Measurements from ENCODE around the gene RTP5.

The RTP5 gene

DNA sequence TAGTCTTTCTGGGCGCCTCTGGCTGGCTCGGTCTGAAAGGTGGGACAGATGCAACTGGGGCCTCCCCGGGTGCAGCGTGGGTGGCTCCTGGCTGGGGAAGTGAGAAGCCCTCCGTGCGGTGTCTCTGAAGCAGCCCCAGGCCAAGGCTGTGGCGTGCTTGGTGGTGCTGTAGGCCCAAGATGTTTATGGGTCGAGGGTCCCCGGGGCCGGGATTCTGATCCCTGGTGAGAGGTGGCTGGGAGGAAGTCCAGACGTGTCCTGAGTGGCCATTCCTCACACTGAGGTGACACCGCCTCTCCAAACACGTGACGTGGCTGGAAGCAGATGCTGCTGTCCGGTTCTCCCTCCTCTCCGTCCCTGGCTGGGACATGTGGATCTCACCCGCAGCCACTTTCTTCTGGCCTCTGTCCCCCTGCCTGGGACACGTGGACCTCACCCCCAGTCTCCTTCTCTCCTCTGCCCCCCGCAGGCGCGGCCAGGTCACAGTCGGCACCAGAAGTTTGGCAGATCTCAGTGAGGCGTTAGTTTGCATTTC is 12.6 kb downstream of the RTP5 start:
- Mint-ChIP-seq H3K4me1 (peaks cover 46% of the 10 kb centered on the region), H3K4me3 (peak overlapping the region; percentile 92), H3K9me3 (no peaks in the 10 kb centered on the region), H3K27ac (peak overlapping the region; percentile 96), H3K36me3 (peaks cover 57% of the 10 kb centered on the region)
- ATAC-seq (peak; percentile 71), DNase-seq (ENCODE audit: low spot score in 2 of 2) (peak in 1 of 2 donors; percentile 86)

DNA sequence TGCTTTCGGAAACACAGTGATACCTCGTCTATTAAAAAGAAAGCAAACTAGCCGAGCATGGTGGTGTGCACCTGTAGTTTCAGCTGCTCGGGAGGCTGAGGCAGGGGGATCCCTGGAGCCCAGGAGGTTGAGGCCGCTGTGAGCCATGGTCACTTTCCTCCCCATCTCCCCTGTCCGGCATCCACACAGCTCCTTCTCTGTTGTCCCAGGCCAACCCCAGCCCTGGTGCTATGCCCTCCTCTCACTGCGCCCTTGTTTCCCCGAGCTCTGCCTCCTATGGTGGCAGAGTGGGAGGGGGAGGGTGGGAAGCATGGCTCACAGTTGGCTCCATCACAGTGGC is 15.4 kb downstream of the RTP5 start:
- ATAC-seq (no peak), DNase-seq (ENCODE audit: low spot score in 2 of 2) (no peak)
- Mint-ChIP-seq H3K4me3 (no peak overlapping the region), H3K36me3 (peaks cover 58% of the 10 kb centered on the region), H3K4me1 (peaks cover 51% of the 10 kb centered on the region), H3K27ac (no peak overlapping the region), H3K9me3 (no peaks in the 10 kb centered on the region)

DNA sequence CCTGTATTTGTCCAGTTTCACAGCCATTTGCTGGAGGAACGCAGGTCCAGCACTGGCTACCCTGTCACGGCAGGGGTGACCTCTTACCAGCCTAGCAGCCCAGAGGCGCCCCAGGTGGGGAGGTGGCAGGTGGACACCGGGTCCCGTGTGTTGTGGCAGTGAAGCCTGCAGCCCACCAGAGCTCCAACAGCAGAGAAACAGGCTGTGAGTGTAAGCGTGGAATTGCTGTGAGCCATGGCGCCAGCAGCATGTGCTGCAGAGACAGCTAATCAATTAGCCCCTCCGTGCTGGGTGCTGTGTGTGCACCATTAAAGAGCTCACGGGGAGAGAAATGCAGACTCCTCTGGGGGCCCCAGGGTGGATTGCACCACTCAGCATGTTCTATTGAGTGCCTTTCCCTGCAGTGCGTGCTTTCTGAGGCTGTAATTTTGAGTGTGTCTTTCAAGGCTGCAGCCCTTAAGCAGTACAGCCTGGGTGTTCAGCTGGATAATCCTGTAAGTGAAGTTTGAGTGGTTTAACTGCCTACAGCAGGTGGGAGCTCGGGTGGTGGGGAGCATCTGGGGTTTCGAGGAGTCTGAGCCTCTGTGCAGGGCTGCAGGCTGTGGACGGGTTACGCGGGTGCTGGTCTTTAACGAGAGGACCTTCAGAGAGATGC is 15.9 kb downstream of the RTP5 start:
- Mint-ChIP-seq H3K9me3 (no peaks in the 10 kb centered on the region), H3K4me3 (no peak overlapping the region), H3K4me1 (peaks cover 48% of the 10 kb centered on the region), H3K27ac (no peak overlapping the region), H3K36me3 (peaks cover 56% of the 10 kb centered on the region)
- no peak for ATAC-seq
- no peak for DNase-seq (ENCODE audit: low spot score in 2 of 2)

DNA sequence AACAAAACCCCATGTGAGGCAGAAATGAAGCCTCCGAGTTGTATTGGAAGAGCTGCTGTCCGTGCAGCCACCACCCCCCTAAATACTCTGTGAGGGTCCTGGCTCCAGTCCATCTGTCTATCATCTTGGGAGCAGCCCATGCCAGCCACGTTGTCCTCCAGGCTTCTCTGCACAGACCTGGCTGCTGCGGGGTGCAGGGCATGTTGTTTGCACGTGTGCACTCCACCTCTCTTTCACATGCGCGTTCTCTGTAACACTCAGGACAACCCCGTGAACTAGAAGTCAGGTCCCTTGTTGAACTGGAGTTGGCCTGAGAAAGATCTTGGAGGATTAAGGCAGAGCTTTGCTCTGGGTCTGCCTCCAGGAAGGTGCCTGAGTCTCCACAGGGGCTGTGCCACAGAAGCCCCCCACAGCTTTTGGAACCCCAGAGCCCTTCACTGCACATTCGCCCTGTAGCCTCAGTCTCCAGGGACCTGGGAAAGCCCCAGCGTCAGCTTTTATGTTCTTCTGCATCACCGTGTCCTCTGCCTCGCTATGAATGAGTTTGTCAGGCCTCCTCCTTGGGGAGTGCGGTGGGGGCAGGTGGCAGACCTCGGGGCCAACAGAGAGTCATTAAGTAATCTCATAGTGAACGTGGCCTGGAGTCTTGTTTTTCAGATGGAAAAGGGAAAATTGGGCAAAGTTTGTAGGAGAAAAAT is 16.6 kb downstream of the RTP5 start:
- H3K4me1 Mint-ChIP-seq: peaks cover 42% of the 10 kb centered on the region
- DNase-seq (ENCODE audit: low spot score in 2 of 2) (no peak), ATAC-seq (no peak)
- H3K4me3 Mint-ChIP-seq: no peak overlapping the region
- H3K27ac Mint-ChIP-seq: no peak overlapping the region
- no peaks in the 10 kb centered on the region for H3K9me3 Mint-ChIP-seq
- H3K36me3 Mint-ChIP-seq: peaks cover 52% of the 10 kb centered on the region

DNA sequence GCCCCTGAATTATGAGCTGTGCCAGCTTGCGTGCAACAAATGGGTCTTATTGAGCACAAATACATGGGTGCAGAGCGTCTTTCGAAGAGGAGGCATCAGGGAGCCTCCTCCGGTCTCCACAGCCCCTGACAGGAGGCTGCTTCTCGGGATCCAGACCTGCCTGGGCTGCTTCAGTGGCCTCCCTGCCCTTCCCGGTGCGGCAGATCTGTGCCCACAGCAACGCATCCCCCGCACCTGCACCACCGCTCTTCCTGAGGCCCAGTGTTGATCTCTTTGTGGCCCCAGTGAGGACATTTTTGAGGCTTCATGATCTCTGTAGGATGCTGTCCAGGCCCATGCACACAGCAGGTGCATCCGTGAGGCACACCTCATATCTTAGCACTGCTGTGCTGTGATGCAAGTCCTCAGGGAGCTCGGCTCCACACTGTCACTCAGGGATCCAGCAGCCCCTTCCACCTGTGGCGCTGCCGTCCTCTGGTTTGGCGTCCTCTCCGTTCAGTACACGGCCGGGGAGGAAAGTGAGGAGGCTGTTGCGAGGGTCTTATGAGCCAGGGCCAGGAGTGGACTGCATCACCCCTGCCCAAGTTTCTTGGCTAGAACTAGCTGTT is 17.4 kb downstream of the RTP5 start:
- peaks cover 34% of the 10 kb centered on the region for H3K4me1 Mint-ChIP-seq
- H3K27ac Mint-ChIP-seq: no peak overlapping the region

DNA sequence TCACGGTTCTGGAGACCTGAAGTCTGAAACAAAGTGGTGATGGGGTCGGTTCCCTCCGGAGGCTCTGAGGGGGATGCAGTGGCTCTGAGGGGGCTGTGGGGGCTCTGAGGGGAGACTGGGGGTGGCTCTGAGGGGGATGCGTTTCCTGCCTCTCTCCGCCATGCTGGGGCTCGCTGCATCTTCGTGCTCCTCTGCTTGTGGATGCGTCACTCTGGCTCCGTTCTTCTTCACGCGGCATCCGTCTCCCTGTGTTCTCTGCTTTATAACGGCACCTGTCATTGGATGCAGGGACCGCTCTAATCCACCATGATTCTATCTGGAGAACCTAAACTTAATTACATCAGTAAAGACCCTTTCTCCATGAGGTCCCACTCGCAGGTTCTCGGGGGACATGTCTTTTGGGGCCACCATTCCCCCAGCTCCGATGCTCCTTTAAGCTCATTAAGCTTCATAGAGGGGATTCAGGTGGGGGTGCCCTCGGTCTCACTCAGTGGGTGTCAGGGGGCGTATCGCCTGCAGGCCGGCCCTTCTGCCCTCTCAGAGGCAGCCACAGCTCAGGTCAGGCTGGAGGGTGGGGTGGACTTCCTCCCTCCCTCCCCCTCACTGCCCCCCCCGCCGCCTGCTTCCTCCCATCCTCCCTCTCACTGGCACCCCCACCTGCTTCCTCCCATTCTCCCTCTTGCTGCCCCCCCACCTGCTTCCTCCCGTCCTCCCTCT is 18.4 kb downstream of the RTP5 start:
- H3K27ac Mint-ChIP-seq: no peak overlapping the region
- H3K9me3 Mint-ChIP-seq: no peaks in the 10 kb centered on the region

More for the DNA sequence above, 17.4 kb downstream of the RTP5 start:
- Mint-ChIP-seq H3K4me3 (no peak overlapping the region), H3K9me3 (no peaks in the 10 kb centered on the region), H3K36me3 (peaks cover 44% of the 10 kb centered on the region)
- DNase-seq (ENCODE audit: low spot score in 2 of 2) (no peak), ATAC-seq (no peak)

DNA sequence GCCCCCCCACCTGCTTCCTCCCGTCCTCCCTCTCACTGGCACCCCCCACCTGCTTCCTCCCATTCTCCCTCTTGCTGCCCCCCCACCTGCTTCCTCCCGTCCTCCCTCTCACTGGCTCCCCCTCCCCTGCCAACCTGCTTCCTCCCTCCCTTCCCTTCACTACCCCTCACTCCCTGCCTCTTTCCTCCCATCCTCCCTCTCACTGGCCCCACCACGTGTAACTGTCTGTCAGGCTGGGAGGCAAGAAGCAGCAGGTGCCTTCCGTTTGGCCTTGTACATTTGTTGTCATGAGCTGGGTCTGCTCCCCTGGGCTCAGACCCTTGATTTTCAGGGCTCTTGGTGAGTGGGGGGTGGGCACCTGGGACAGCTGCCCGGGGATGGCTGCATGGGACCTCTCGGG is 19.1 kb downstream of the RTP5 start:
- peaks cover 28% of the 10 kb centered on the region for H3K36me3 Mint-ChIP-seq
- DNase-seq (ENCODE audit: low spot score in 2 of 2) (no peak), ATAC-seq (no peak)
- no peak overlapping the region for H3K4me3 Mint-ChIP-seq
- H3K27ac Mint-ChIP-seq: peak overlapping the region; percentile 36
- no peaks in the 10 kb centered on the region for H3K9me3 Mint-ChIP-seq
- peaks cover 24% of the 10 kb centered on the region for H3K4me1 Mint-ChIP-seq

More for the DNA sequence above, 18.4 kb downstream of the RTP5 start:
- DNase-seq (ENCODE audit: low spot score in 2 of 2) (no peak), ATAC-seq (no peak)
- Mint-ChIP-seq H3K36me3 (peaks cover 35% of the 10 kb centered on the region), H3K4me3 (no peak overlapping the region), H3K4me1 (peaks cover 24% of the 10 kb centered on the region)

DNA sequence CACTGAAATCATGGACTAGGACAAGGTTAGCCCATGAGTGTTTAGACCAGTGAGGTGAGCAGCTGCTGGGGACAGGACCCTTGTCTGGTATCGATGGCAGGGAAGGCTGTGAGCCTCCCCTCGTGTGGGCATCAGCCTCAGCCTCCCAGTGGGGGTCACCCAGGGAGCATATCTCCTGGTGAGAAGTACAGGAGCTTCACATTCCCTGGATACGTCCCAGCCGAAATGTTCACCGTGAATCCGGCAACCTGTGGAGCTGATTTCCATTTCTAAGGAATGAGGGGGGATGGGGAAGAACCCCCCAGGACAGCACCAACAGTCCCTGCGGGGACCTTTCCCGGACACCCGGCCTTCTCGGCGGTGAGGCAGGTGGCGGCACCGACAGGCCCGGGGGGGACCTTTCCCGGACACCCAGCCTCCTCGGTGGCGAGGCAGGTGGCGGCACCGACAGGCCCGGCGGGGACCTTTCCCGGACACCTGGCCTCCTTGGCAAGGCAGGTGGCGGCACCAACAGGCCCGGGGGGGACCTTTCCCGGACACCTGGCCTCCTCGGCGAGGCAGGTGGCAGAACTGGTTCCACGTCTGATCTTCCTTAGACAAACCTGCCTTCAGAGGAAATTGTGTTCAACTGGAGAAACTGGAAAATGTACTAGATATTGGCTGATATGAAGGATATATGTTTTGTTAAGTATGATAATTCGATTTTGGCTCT is 21.2 kb downstream of the RTP5 start:
- DNase-seq (ENCODE audit: low spot score in 2 of 2): no peak
- Mint-ChIP-seq H3K4me1 (peaks cover 19% of the 10 kb centered on the region), H3K27ac (no peak overlapping the region), H3K9me3 (no peaks in the 10 kb centered on the region), H3K36me3 (peaks cover 17% of the 10 kb centered on the region), H3K4me3 (no peak overlapping the region)
- ATAC-seq: no peak

DNA sequence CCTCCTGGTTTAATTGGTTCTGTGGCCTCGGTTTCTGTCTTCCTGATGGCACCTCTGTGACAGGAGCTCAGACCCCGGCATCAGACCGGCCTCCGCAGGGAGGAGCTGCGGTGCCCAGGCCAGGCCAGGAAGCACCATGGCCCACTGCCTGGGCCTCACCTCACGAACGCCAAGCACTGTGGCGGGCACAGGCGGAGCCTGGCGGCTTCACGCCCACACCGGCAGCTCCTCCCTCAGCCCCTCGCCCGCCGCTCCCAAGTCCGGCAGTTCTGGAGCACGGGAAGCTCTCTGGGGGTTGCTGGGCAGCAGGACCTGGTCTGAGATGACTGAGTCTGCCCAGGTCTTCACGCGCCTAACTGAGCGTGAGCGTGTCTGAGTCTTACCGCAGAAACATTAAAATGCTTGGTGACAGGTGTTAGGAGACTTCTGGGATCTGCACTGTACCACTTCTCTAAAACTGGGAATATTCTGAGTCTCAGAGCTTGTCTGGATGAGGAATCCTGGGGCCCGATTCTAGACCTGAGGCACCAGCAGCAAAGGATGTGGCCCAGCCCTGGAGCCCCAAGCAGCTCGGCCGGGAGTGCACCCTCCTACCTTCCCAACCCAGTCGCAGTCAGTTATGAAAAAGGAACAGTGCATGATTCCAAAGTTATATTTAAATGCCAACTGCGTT is 21.9 kb downstream of the RTP5 start:
- H3K4me1 Mint-ChIP-seq: peaks cover 19% of the 10 kb centered on the region
- no peak overlapping the region for H3K27ac Mint-ChIP-seq
- no peak for DNase-seq (ENCODE audit: low spot score in 2 of 2)
- ATAC-seq: no peak
- H3K36me3 Mint-ChIP-seq: peaks cover 17% of the 10 kb centered on the region
- no peaks in the 10 kb centered on the region for H3K9me3 Mint-ChIP-seq
- no peak overlapping the region for H3K4me3 Mint-ChIP-seq

DNA sequence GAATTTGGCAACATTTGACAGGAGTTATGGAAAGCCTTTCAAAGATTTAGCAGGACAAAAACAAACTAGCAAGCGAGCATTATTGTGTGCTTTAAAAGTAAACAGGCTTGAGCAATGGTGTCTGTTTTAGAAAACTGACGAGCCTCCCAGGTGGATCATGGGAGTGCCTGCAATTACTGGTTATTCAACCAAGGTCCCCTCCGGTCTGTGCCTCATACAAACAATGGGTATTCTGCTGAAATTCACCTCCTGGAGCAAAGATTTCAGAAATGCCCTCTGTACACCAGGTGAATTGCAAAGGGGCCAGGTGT is 22.4 kb downstream of the RTP5 start:
- Mint-ChIP-seq H3K27ac (no peak overlapping the region), H3K9me3 (no peaks in the 10 kb centered on the region), H3K4me1 (peaks cover 19% of the 10 kb centered on the region), H3K36me3 (peaks cover 21% of the 10 kb centered on the region), H3K4me3 (no peak overlapping the region)
- no peak for ATAC-seq
- DNase-seq (ENCODE audit: low spot score in 2 of 2): no peak

DNA sequence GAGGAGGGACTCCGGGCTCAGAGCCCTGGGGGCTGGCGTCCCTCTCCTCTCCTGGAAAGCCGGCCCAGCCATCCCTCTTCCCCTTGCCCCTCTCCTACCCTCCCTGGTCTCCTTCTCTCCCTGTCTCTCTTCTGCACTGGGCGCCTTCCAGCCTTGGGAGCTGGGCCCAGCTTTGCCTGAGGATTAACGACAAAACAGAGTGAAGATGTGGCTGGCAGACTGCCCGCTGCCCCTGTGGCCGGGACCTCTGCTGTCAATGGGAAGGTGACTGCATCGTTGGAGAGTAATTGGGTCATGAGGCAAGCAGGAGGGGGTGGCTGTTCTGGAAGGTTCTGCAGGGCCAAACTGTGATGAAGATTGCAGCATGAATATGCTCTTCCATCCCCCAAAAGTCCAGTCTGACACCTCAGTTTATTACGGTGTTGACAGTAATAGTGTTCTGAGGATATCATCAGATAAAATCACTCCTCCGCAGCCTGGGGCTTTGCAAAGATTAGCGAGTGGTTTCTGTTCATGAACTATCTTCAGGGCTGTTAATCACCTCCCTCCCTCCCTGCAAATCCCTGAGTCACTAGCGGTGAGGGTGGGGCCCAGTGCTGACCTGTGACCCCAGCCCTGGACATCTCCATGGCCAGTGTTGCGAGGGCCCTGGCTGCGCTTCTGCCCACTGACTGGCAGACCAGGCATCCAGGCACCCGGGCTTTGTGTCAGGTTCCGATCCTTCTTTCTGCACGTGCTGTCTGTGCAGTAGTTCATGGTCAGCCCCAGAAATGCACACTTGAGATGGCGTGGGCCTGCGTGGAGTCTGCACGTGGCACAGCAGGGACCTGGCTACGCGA is 23.0 kb downstream of the RTP5 start:
- H3K4me1 Mint-ChIP-seq: peaks cover 23% of the 10 kb centered on the region
- H3K27ac Mint-ChIP-seq: no peak overlapping the region
- no peak for DNase-seq (ENCODE audit: low spot score in 2 of 2)
- no peaks in the 10 kb centered on the region for H3K9me3 Mint-ChIP-seq
- H3K36me3 Mint-ChIP-seq: peaks cover 24% of the 10 kb centered on the region
- ATAC-seq: no peak
- no peak overlapping the region for H3K4me3 Mint-ChIP-seq

DNA sequence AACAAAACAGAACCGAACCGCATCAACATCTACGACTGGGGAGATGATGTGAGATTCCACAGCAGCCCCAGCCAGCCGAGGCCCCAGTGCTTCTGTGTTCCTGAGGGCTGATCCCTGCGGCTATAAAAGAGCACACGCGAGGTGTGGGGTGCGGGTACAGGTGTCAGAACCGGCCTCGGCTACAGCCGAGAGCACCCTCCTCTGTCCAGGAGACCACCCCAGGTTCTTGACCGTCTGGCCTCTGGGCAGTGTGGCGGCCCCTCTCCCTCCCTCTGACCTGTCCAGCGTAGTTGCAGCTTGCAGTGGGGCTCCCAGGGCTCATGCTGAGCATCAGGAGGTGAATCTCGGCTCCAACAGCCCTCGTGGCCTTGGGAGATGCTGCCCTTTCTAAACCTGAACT is 23.7 kb downstream of the RTP5 start:
- DNase-seq (ENCODE audit: low spot score in 2 of 2): no peak
- H3K36me3 Mint-ChIP-seq: peaks cover 30% of the 10 kb centered on the region
- ATAC-seq: no peak
- no peak overlapping the region for H3K4me3 Mint-ChIP-seq
- no peak overlapping the region for H3K27ac Mint-ChIP-seq
- H3K9me3 Mint-ChIP-seq: no peaks in the 10 kb centered on the region
- peaks cover 18% of the 10 kb centered on the region for H3K4me1 Mint-ChIP-seq

DNA sequence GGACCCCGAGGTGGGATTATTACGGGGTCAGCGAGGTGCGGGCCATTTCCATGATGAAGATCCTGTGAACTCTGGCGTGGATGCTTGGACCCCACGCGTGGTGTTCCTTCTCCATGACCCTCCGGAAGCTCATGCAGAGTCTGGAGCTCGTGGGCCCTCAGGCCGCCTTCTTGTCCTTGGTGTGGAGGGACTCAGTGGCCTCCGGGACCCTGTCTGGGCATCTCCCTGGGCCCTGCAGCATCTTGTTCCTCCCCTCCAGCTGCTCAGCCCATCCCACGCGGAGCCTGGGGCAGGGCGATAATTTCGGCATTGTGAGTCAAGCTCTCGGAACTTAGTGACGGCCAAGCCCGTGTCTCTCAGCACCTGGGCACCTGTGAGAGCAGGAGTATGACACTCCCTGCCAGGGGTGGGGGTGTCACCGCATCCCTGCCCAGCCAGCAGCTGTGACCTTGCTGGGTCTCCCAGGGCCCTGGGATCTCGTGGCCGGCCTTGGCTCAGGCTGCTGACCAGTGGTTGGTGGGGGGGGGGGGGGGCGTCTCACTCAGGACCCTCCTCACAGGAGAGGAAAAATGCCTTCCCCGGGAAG is 24.6 kb downstream of the RTP5 start:
- Mint-ChIP-seq H3K4me3 (no peak overlapping the region), H3K9me3 (no peaks in the 10 kb centered on the region), H3K36me3 (peaks cover 31% of the 10 kb centered on the region), H3K4me1 (peaks cover 18% of the 10 kb centered on the region), H3K27ac (no peak overlapping the region)
- ATAC-seq: no peak
- no peak for DNase-seq (ENCODE audit: low spot score in 2 of 2)

Data from stimulated activated effector memory CD8-positive, alpha-beta T cell treated with anti-CD3 and anti-CD28 coated beads, Interleukin-12 subunit alpha, Interleukin-12 subunit beta, amount 100 ng/mL, for 72 hours (primary cell).